ENCODE data around the gene TMEM74B. TPM values are rescaled to one million over a fixed set of nuclear protein-coding genes. Genes with fewer than 3 reads are reported as not detected.

TMEM74B gene
- total RNA-seq, 2 donors from 2014 or later, result 3.1 to 4.3 TPM

DNA sequence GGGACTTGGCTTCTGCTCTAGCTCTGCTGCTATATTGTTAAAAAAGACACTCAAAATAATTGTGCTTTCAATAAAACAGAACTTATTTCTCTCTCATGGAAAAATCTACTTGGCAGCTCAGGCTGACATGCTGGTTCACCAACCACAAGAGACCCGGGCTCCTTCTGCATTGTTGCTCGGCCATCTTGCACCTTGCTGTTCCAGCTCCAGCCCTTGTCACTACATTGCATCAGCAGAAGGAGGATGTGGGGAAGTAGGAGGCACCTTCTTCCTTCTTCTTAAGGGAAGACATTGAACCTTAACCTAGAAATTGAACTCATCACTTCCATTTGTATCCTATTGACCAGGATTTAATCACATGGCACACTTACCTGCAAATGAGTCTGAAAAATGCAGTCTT is 11.9 kb upstream of the TMEM74B start:
- no peaks in the 10 kb centered on the region for H3K9me3 Mint-ChIP-seq
- H3K4me3 ChIP-seq (ENCODE audit: low read length), result no peak overlapping the region

DNA sequence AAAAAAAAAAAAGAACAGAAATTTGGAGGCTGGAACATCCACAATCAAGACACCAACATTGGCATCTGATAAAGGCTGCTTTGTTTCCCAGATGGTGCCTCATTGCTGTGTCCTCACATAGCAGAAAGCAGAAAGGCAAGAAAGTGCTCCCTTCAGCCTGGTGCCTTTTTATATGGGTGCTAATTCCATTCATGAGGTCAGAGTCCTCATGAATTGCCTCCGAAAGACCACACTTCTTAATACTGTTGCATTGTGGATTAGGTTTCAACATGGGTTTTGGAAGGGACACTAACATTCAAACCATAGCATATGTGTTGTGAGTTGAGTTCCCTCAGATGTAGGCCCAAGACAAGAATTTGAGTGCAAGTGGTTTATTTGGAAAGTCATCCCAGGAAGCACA is 10.4 kb upstream of the TMEM74B start:
- H3K27ac ChIP-seq (ENCODE audit: low read depth, low read length), result no peak overlapping the region
- H3K27ac Mint-ChIP-seq, result no peak overlapping the region
- peaks cover 42% of the 10 kb centered on the region for H3K27me3 Mint-ChIP-seq (ENCODE audit: insufficient read depth)
- no peak overlapping the region for H3K4me3 Mint-ChIP-seq
- 90% methylated on average over 1 of the region's 1 CpG; no CpG with 5 or more reads in 1 of the 2 experiments for WGBS, 2 experiments (ENCODE audit: insufficient coverage in 1 of 2, insufficient read length in 1 of 2)
- H3K9me3 ChIP-seq (ENCODE audit: control insufficient read depth, low read length), result no peaks in the 10 kb centered on the region
- no peak overlapping the region for H3K9ac ChIP-seq (ENCODE audit: extremely low read depth, low read length, poor library complexity, severe bottlenecking)
- no peaks in the 10 kb centered on the region for H3K4me1 Mint-ChIP-seq
- H3K36me3 ChIP-seq (ENCODE audit: control insufficient read depth, insufficient read depth, low read length), result no peaks in the 10 kb centered on the region
- H3K36me3 Mint-ChIP-seq (ENCODE audit: low read depth), result no peaks in the 10 kb centered on the region
- DNase-seq, result no peak
- peaks cover 20% of the 10 kb centered on the region for H3K27me3 ChIP-seq (ENCODE audit: control insufficient read depth, insufficient read depth, low read length, poor library complexity, severe bottlenecking)
- H3K4me3 ChIP-seq (ENCODE audit: low read length), result no peak overlapping the region
- H3K4me1 ChIP-seq (ENCODE audit: control insufficient read depth, insufficient read depth, low read length), result no peaks in the 10 kb centered on the region
- H3K9me3 Mint-ChIP-seq, result no peaks in the 10 kb centered on the region
- no peak for TF ChIP-seq CTCF (conservative IDR thresholded peaks at IDR 0.05)

More for the DNA sequence above, 11.9 kb upstream of the TMEM74B start:
- Mint-ChIP-seq H3K36me3 (ENCODE audit: low read depth) (no peaks in the 10 kb centered on the region), H3K4me3 (no peak overlapping the region), H3K4me1 (no peaks in the 10 kb centered on the region), H3K27ac (no peak overlapping the region), H3K27me3 (ENCODE audit: insufficient read depth) (peaks cover 30% of the 10 kb centered on the region)
- Histone ChIP-seq H3K27me3 (ENCODE audit: control insufficient read depth, insufficient read depth, low read length, poor library complexity, severe bottlenecking) (peaks cover 10% of the 10 kb centered on the region), H3K36me3 (ENCODE audit: control insufficient read depth, insufficient read depth, low read length) (no peaks in the 10 kb centered on the region), H3K4me1 (ENCODE audit: control insufficient read depth, insufficient read depth, low read length) (no peaks in the 10 kb centered on the region), H3K9me3 (ENCODE audit: control insufficient read depth, low read length) (no peaks in the 10 kb centered on the region), H3K9ac (ENCODE audit: extremely low read depth, low read length, poor library complexity, severe bottlenecking) (no peak overlapping the region), H3K27ac (ENCODE audit: low read depth, low read length) (no peak overlapping the region)
- no peak for TF ChIP-seq CTCF (conservative IDR thresholded peaks at IDR 0.05)
- WGBS, 2 experiments (ENCODE audit: insufficient coverage in 1 of 2, insufficient read length in 1 of 2), result 93% methylated on average over 2 of the region's 2 CpGs; no CpG with 5 or more reads in 1 of the 2 experiments
- no peak for DNase-seq

DNA sequence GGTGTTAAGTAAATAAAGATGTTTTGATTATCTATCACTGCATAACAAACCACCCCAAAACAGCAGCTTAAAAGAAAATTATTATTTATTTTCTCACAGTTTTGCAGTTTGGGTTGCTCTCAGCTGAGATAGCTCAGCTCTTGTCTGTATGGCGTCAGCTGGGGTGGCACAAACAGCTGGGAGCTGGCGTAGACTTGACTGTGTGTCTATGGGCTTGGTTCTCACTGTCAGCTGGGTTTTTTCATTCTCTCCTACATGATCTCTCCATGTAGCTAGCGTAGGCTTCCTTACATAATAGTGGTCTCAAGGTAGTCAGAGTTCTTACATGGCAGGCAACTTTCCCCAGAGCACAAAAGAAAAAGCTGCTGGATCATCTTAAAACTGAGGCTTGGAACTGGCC is 6.5 kb upstream of the TMEM74B start:
- WGBS, 2 experiments (ENCODE audit: insufficient coverage in 1 of 2, insufficient read length in 1 of 2), result 88 to 92% methylated on average over 1 to 3 of the region's 3 CpGs

More for the DNA sequence above, 6.5 kb upstream of the TMEM74B start:
- H3K27me3 Mint-ChIP-seq (ENCODE audit: insufficient read depth), result peaks cover 34% of the 10 kb centered on the region
- no peak for TF ChIP-seq CTCF (conservative IDR thresholded peaks at IDR 0.05)
- Histone ChIP-seq H3K9me3 (ENCODE audit: control insufficient read depth, low read length) (no peaks in the 10 kb centered on the region), H3K36me3 (ENCODE audit: control insufficient read depth, insufficient read depth, low read length) (no peaks in the 10 kb centered on the region), H3K9ac (ENCODE audit: extremely low read depth, low read length, poor library complexity, severe bottlenecking) (no peak overlapping the region), H3K4me3 (ENCODE audit: low read length) (no peak overlapping the region), H3K27me3 (ENCODE audit: control insufficient read depth, insufficient read depth, low read length, poor library complexity, severe bottlenecking) (peaks cover 23% of the 10 kb centered on the region), H3K4me1 (ENCODE audit: control insufficient read depth, insufficient read depth, low read length) (peaks cover 5% of the 10 kb centered on the region), H3K27ac (ENCODE audit: low read depth, low read length) (no peak overlapping the region)
- H3K4me1 Mint-ChIP-seq, result no peaks in the 10 kb centered on the region
- H3K27ac Mint-ChIP-seq, result no peak overlapping the region
- no peaks in the 10 kb centered on the region for H3K9me3 Mint-ChIP-seq
- no peak overlapping the region for H3K4me3 Mint-ChIP-seq
- DNase-seq, result no peak
- no peaks in the 10 kb centered on the region for H3K36me3 Mint-ChIP-seq (ENCODE audit: low read depth)
